HCT116 (cell line): ENCODE measurements around the gene TMCC1. TPM values are rescaled to one million over a fixed set of nuclear protein-coding genes. Genes with fewer than 3 reads are reported as not detected.

Source experiments
- ATAC-seq: fragments of 200-7000 bp; cut with Tn5 transposase; 2 replicates; pipeline ENCODE4 v1.9.1; 2020; ENCODE audit warnings: mild to moderate bottlenecking, moderate library complexity
- BruUV-seq: library from RNA; stranded (reverse); fragments of 400-500 nt; replicated peaks from 2 replicates; lab custom pipeline; 2021; lab: Mats Ljungman, UMichigan
- CTCF ChIA-PET: fragments of 300-600 bp; sonication (Branson Sonifier 250); formaldehyde crosslinking; loops from one replicate; lab custom pipeline; 2021; ENCODE audit warnings: antibody characterized with exemption; lab: Charles Lee
- POLR2A ChIA-PET: fragments of 300-600, 350-600 bp; sonication (Branson Sonifier 250); formaldehyde crosslinking; loops from one replicate; lab custom pipeline; 2021; ENCODE audit warnings: antibody characterized with exemption; lab: Charles Lee
- RAD21 ChIA-PET, 2 experiments: fragments of 300-600 bp; sonication (Branson Sonifier 250); formaldehyde crosslinking; loops; one replicate each; lab custom pipeline; 2023; ENCODE audit warnings: low total read pairs in 2 of 2; ENCODE audit not compliant: uncharacterized antibody in 2 of 2, unreplicated experiment in 2 of 2, low non-redundant PET in 1 of 2; lab: Charles Lee
- DNase-seq: peaks from one replicate; pipeline ENCODE4 v3.0.0-alpha.2; 2010; ENCODE audit warnings: low read depth, low spot score
- H2AFZ ChIP-seq: fragments of 200-600 bp; shearing (Covaris generic), sonication (generic); 2 replicates; pipeline ENCODE4 v1.6.1; 2017; ENCODE audit warnings: low read depth, mixed run types, mixed read lengths, antibody characterized with exemption, low read length; ENCODE audit not compliant: poor library complexity, severe bottlenecking
- H3K27ac ChIP-seq: 2 replicates; pipeline ENCODE4 v1.5.1; 2012; ENCODE audit warnings: low read depth, low read length
- H3K27me3 ChIP-seq: fragments of 200-600 bp; sonication (generic); 2 replicates; pipeline ENCODE4 v1.6.1; 2016; ENCODE audit warnings: mixed run types, low read length, mixed read lengths; ENCODE audit not compliant: insufficient read depth
- H3K36me3 ChIP-seq, 2 experiments: fragments of 200-500 bp in 1 of 2; fragments of 200-600 bp in 1 of 2; sonication (Bioruptor generic) in 1 of 2; sonication (generic) in 1 of 2; 2 replicates each; pipeline versions ENCODE4 v1.5.1 to v1.6.1; 2014 to 2016; ENCODE audit warnings: low read length in 2 of 2, inconsistent platforms in 1 of 2, mixed read lengths in 1 of 2, mixed run types in 1 of 2; ENCODE audit not compliant: insufficient read depth in 2 of 2, control insufficient read depth in 1 of 2
- H3K4me1 ChIP-seq, 2 experiments: fragments of 200-600 bp in 1 of 2; sonication (generic) in 1 of 2; 2 replicates each; pipeline versions ENCODE4 v1.5.1 to v1.6.1; 2012 to 2017; ENCODE audit warnings: low read length in 2 of 2, inconsistent platforms in 1 of 2, mild to moderate bottlenecking in 1 of 2, mixed read lengths in 1 of 2, mixed run types in 1 of 2, moderate library complexity in 1 of 2; ENCODE audit not compliant: insufficient read depth in 2 of 2, control insufficient read depth in 1 of 2
- H3K4me2 ChIP-seq: fragments of 200-600 bp; sonication (generic); 2 replicates; pipeline ENCODE4 v1.6.1; 2017; ENCODE audit warnings: mixed run types, low read length, mixed read lengths
- H3K4me3 ChIP-seq, 2 experiments: fragments of 200-600 bp in 1 of 2; sonication (generic) in 1 of 2; replicated peaks in 1 of 2; 2 replicates each; pipeline ENCODE4 v1.5.1; 2011 to 2016; ENCODE audit warnings: low read length in 2 of 2, control low read depth in 1 of 2, low read depth in 1 of 2, mild to moderate bottlenecking in 1 of 2, mixed read lengths in 1 of 2, mixed run types in 1 of 2
- H3K79me2 ChIP-seq: fragments of 200-600 bp; sonication (generic); 2 replicates; pipeline ENCODE4 v1.6.1; 2017; ENCODE audit warnings: mild to moderate bottlenecking, mixed run types, low read length, moderate library complexity, mixed read lengths; ENCODE audit not compliant: insufficient read depth
- H3K9ac ChIP-seq: fragments of 200-600 bp; sonication (generic); 2 replicates; pipeline ENCODE4 v1.6.1; 2016; ENCODE audit warnings: low read length, mixed read lengths
- H3K9me2 ChIP-seq: fragments of 200-600 bp; sonication (generic), shearing (Covaris generic); 2 replicates; pipeline ENCODE4 v1.6.1; 2017; ENCODE audit warnings: mixed run types, mild to moderate bottlenecking, moderate library complexity; ENCODE audit not compliant: insufficient read depth
- H3K9me3 ChIP-seq, 2 experiments: fragments of 200-500 bp in 1 of 2; fragments of 200-600 bp in 1 of 2; sonication (Bioruptor generic) in 1 of 2; sonication (generic) in 1 of 2; 2 replicates each; pipeline ENCODE4 v1.6.1; 2014 to 2017; ENCODE audit warnings: low read length in 2 of 2, mixed read lengths in 2 of 2, inconsistent platforms in 1 of 2, low read depth in 1 of 2, mild to moderate bottlenecking in 1 of 2, mixed run types in 1 of 2, moderate library complexity in 1 of 2; ENCODE audit not compliant: control insufficient read depth in 1 of 2, insufficient read depth in 1 of 2
- H4K20me1 ChIP-seq: fragments of 200-600 bp; sonication (generic), shearing (Covaris generic); 2 replicates; pipeline ENCODE4 v1.6.1; 2017; ENCODE audit warnings: mixed run types, mild to moderate bottlenecking, moderate library complexity; ENCODE audit not compliant: insufficient read depth
- CBX3 ChIP-seq: IDR thresholded peaks from 2 replicates; pipeline ENCODE4 v1.6.1; 2012; ENCODE audit warnings: low read depth
- CEBPB ChIP-seq: IDR thresholded peaks from 2 replicates; pipeline ENCODE4 v1.6.1; 2012; ENCODE audit warnings: low read depth
- EGR1 ChIP-seq: IDR thresholded peaks from 2 replicates; pipeline ENCODE4 v1.6.1; 2012; ENCODE audit warnings: low read depth
- EZH2phosphoT487 ChIP-seq: fragments of 200-600 bp; IDR thresholded peaks from 2 replicates; pipeline ENCODE4 v1.6.1; 2018; ENCODE audit warnings: antibody characterized with exemption, borderline replicate concordance
- JUND ChIP-seq: IDR thresholded peaks from 2 replicates; pipeline ENCODE4 v1.6.1; 2012
- RAD21 ChIP-seq: IDR thresholded peaks from 2 replicates; pipeline ENCODE4 v1.6.1; 2012; ENCODE audit warnings: low read depth, mild to moderate bottlenecking
- SP1 ChIP-seq: IDR thresholded peaks from 2 replicates; pipeline ENCODE4 v1.6.1; 2012; ENCODE audit warnings: low read depth
- intact Hi-C: fragments of 100-400 bp; cut with micrococcal nuclease; formaldehyde crosslinking; loops from 2 replicates; pipeline ENCODE4 v1.10.0; 2022
- total RNA-seq: library from RNA; stranded (reverse); gene quantifications from one replicate; pipeline ENCODE4 v1.2.1, GENCODE V29; 2021; ENCODE audit not compliant: unreplicated experiment
- TF ChIP-seq, protein P1 (sequence below), 3 experiments: fragments of 200-600 bp in 1 of 3; sonication (generic) in 1 of 3; IDR thresholded peaks in 2 of 3; conservative IDR thresholded peaks in 1 of 3; 2 replicates each; pipeline ENCODE4 v1.5.1; 2012 to 2017; ENCODE audit warnings: low read depth in 2 of 3, low read length in 2 of 3, antibody characterized with exemption in 1 of 3, borderline replicate concordance in 1 of 3, control low read depth in 1 of 3, mild to moderate bottlenecking in 1 of 3, mixed read lengths in 1 of 3, mixed run types in 1 of 3, moderate library complexity in 1 of 3; ENCODE audit not compliant: insufficient read depth in 1 of 3

The TMCC1 gene
- total RNA-seq, 1 experiment from 2014 or later, result 32.5 TPM

- TF ChIP-seq, protein P1, sequence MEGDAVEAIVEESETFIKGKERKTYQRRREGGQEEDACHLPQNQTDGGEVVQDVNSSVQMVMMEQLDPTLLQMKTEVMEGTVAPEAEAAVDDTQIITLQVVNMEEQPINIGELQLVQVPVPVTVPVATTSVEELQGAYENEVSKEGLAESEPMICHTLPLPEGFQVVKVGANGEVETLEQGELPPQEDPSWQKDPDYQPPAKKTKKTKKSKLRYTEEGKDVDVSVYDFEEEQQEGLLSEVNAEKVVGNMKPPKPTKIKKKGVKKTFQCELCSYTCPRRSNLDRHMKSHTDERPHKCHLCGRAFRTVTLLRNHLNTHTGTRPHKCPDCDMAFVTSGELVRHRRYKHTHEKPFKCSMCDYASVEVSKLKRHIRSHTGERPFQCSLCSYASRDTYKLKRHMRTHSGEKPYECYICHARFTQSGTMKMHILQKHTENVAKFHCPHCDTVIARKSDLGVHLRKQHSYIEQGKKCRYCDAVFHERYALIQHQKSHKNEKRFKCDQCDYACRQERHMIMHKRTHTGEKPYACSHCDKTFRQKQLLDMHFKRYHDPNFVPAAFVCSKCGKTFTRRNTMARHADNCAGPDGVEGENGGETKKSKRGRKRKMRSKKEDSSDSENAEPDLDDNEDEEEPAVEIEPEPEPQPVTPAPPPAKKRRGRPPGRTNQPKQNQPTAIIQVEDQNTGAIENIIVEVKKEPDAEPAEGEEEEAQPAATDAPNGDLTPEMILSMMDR (IDR thresholded peaks at IDR 0.05 in 2 of 3, conservative IDR thresholded peaks at IDR 0.05 in 1 of 3; ENCODE audit: borderline replicate concordance in 1 of 3, insufficient read depth in 1 of 3, low read depth in 2 of 3, low read length in 2 of 3), result peak in 2 of 3 experiments; percentile 16 to 39; a peak in 3 of 6 replicates
- TF ChIP-seq CBX3 (peak; percentile 87), SP1 (peak; percentile 55), EZH2phosphoT487 (no peak)
Measured at GRCh38 chr3:129651435-129652202, 241.9 kb downstream of the TMCC1 start (continued).

DNA sequence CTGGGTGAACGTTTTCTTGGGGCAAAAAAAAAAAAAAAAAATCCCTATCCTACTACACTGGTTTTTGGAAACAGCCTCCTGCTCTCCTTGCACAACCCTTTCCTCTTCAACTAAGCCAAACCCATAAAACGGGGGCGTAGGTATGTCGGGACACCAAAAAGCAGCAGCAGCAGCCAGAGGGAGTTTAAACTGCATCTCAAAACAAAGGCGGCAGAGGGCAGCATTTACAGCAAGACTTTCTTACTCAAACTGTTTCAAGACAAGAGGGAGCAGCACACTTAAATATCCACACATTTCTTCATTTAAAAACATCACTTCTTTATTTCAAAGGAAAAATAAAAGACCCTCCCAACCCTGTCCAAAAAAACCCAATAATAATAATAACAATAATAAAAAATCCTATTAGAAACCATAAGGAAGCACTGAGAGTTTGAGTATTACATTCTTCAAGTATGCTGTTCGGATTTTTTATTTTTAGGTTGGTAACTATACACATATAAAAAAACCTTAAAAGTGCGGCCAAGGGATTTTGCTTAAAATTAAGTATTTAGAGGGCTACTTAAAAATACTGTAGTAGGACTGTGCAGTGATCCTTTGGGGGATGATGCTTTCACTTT, 243.1 kb downstream of the TMCC1 start:
- Histone ChIP-seq H3K27ac (peak overlapping the region; percentile 77), H3K27me3 (no peaks in the 10 kb centered on the region), H3K4me3 (no peak overlapping the region), H2AFZ (no peak overlapping the region), H4K20me1 (no peaks in the 10 kb centered on the region), H3K4me2 (peak overlapping the region; percentile 66), H3K4me1 (peaks cover 37 to 43% of the 10 kb centered on the region in 2 experiments), H3K9ac (no peak overlapping the region), H3K9me2 (no peaks in the 10 kb centered on the region), H3K9me3 (no peaks in the 10 kb centered on the region), H3K36me3 (peaks cover 5 to 7% of the 10 kb centered on the region in 2 experiments; a peak in 1 of 4 replicates), H3K79me2 (no peaks in the 10 kb centered on the region)
- TF ChIP-seq CEBPB (no peak), EGR1 (peak; percentile 86), JUND (no peak), RAD21 (peak; percentile 92)
- TF ChIP-seq, protein P1 (IDR thresholded peaks at IDR 0.05 in 2 of 3, conservative IDR thresholded peaks at IDR 0.05 in 1 of 3; ENCODE audit: borderline replicate concordance in 1 of 3, insufficient read depth in 1 of 3, low read depth in 2 of 3, low read length in 2 of 3), result peak; percentile 66 to 93 (median 80)
- DNase-seq (peak; percentile 65), ATAC-seq (peak; percentile 58)
- ChIA-PET POLR2A (no interaction called here), CTCF (interaction anchor here (1.3 kb wide), 1 partner anchor 15 kb away, joined by 4 read pairs; no protein-coding TSS in a partner anchor), RAD21 (no interaction called here)
- intact Hi-C loops, result loop anchor here (1.0 kb wide), 3 partner anchors 175 to 286 kb away; no protein-coding TSS in a partner anchor
- BruUV-seq, result no TSS peak
